IMR-90 (cell line): ENCODE results near the gene PRRC2B.

ENCODE experiments used
- CHD1 ChIP-seq: IDR thresholded peaks from 2 replicates; pipeline ENCODE4 v1.6.1; 2012; ENCODE audit warnings: low read depth, low read length, improper control_type of control experiment
- FOS ChIP-seq: fragments of 150-350 bp; IDR thresholded peaks from 2 replicates; pipeline ENCODE4 v1.6.1; 2016; ENCODE audit warnings: low read depth, low read length
- MAFK ChIP-seq: IDR thresholded peaks from 2 replicates; pipeline ENCODE4 v1.6.1; 2012; ENCODE audit warnings: low read depth, low read length, improper control_type of control experiment
- MAZ ChIP-seq: IDR thresholded peaks from 2 replicates; pipeline ENCODE4 v1.6.1; 2012; ENCODE audit warnings: low read depth, mild to moderate bottlenecking, low read length, improper control_type of control experiment, moderate library complexity, borderline replicate concordance
- MXI1 ChIP-seq: IDR thresholded peaks from 2 replicates; pipeline ENCODE4 v1.6.1; 2012; ENCODE audit warnings: low read depth, mild to moderate bottlenecking, low read length, moderate library complexity, borderline replicate concordance
- NFE2L2 ChIP-seq: fragments of 150-350 bp; IDR thresholded peaks from 2 replicates; pipeline ENCODE4 v1.6.1; 2016; ENCODE audit warnings: low read depth, mild to moderate bottlenecking, low read length
- POLR2A ChIP-seq: IDR thresholded peaks from 2 replicates; pipeline ENCODE4 v1.6.1; 2012; ENCODE audit warnings: mild to moderate bottlenecking, low read depth, low read length
- RAD21 ChIP-seq: IDR thresholded peaks from 2 replicates; pipeline ENCODE4 v1.6.1; 2012; ENCODE audit warnings: low read length, improper control_type of control experiment
- RCOR1 ChIP-seq: IDR thresholded peaks from 2 replicates; pipeline ENCODE4 v1.6.1; 2012; ENCODE audit warnings: mild to moderate bottlenecking, low read length, improper control_type of control experiment; ENCODE audit not compliant: insufficient replicate concordance
- RFX5 ChIP-seq: IDR thresholded peaks from 2 replicates; pipeline ENCODE4 v1.8.0; 2012; ENCODE audit warnings: low read depth, mild to moderate bottlenecking, low read length, moderate library complexity
- SMC3 ChIP-seq: fragments of 150-350 bp; IDR thresholded peaks from 2 replicates; pipeline ENCODE4 v1.6.1; 2016; ENCODE audit warnings: low read depth, mild to moderate bottlenecking, antibody characterized with exemption, low read length, moderate library complexity
- TF ChIP-seq, protein P1 (sequence below): conservative IDR thresholded peaks from 2 replicates; pipeline ENCODE4 v1.5.1; 2012; ENCODE audit warnings: mild to moderate bottlenecking, low read depth, low read length, improper control_type of control experiment
- TF ChIP-seq, protein P2 (sequence below): fragments of 150-350 bp; IDR thresholded peaks from 2 replicates; pipeline ENCODE4 v1.6.1; 2017; ENCODE audit warnings: mild to moderate bottlenecking, antibody characterized with exemption, low read length, low read depth
- TF ChIP-seq, protein P3 (sequence below): fragments of 150-350 bp; IDR thresholded peaks from 2 replicates; pipeline ENCODE4 v1.6.1; 2016; ENCODE audit warnings: low read depth, mild to moderate bottlenecking, low read length, moderate library complexity, borderline replicate concordance

DNA sequence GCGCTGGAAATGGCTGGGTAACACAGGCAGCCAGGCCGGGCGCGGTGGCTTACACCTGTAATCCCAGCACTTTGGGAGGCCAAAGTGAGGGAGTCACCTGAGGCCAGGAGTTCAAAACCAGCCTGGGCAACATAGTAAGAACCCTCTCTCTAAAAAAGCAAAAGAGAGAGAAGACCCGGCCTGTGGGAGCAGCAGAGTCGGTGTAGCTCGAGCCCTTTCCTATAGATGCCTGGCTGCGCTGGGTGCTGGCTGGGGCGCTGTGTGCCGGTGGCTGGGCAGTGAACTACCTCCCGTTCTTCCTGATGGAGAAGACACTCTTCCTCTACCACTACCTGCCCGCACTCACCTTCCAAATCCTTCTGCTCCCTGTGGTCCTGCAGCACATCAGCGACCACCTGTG is 127.9 kb downstream of the PRRC2B start:
- TF ChIP-seq, protein P1, sequence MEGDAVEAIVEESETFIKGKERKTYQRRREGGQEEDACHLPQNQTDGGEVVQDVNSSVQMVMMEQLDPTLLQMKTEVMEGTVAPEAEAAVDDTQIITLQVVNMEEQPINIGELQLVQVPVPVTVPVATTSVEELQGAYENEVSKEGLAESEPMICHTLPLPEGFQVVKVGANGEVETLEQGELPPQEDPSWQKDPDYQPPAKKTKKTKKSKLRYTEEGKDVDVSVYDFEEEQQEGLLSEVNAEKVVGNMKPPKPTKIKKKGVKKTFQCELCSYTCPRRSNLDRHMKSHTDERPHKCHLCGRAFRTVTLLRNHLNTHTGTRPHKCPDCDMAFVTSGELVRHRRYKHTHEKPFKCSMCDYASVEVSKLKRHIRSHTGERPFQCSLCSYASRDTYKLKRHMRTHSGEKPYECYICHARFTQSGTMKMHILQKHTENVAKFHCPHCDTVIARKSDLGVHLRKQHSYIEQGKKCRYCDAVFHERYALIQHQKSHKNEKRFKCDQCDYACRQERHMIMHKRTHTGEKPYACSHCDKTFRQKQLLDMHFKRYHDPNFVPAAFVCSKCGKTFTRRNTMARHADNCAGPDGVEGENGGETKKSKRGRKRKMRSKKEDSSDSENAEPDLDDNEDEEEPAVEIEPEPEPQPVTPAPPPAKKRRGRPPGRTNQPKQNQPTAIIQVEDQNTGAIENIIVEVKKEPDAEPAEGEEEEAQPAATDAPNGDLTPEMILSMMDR, result no peak
- TF ChIP-seq RCOR1, result no peak
- no peak for TF ChIP-seq RFX5
- no peak for TF ChIP-seq POLR2A
- no peak for TF ChIP-seq MXI1
- TF ChIP-seq NFE2L2, result no peak
- no peak for TF ChIP-seq FOS
- TF ChIP-seq, protein P2, sequence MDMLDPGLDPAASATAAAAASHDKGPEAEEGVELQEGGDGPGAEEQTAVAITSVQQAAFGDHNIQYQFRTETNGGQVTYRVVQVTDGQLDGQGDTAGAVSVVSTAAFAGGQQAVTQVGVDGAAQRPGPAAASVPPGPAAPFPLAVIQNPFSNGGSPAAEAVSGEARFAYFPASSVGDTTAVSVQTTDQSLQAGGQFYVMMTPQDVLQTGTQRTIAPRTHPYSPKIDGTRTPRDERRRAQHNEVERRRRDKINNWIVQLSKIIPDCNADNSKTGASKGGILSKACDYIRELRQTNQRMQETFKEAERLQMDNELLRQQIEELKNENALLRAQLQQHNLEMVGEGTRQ, result no peak
- TF ChIP-seq MAFK, result no peak
- no peak for TF ChIP-seq MAZ
- no peak for TF ChIP-seq CHD1
- TF ChIP-seq, protein P3, sequence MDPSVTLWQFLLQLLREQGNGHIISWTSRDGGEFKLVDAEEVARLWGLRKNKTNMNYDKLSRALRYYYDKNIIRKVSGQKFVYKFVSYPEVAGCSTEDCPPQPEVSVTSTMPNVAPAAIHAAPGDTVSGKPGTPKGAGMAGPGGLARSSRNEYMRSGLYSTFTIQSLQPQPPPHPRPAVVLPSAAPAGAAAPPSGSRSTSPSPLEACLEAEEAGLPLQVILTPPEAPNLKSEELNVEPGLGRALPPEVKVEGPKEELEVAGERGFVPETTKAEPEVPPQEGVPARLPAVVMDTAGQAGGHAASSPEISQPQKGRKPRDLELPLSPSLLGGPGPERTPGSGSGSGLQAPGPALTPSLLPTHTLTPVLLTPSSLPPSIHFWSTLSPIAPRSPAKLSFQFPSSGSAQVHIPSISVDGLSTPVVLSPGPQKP, result no peak
- TF ChIP-seq RAD21, result no peak
- TF ChIP-seq SMC3, result no peak
